Cardiac fibroblast (primary cell): ENCODE data around the gene JAG2.

Source experiments
- DNase-seq, 2 donors: peaks; one replicate each; pipeline versions ENCODE4 v3.0.0 to v3.0.0-alpha.2; 2010; ENCODE audit warnings: low read depth in 2 of 2
- H3K4me3 ChIP-seq, 2 donors: replicated peaks in 1 of 2; 1 replicate in 1 of 2; 2 replicates in 1 of 2; pipeline ENCODE4 v1.5.1; 2011; ENCODE audit warnings: low read depth in 2 of 2, low read length in 2 of 2, mild to moderate bottlenecking in 2 of 2, moderate library complexity in 1 of 2
- TF ChIP-seq, protein P1 (sequence below): IDR thresholded peaks from one replicate; pipeline ENCODE4 v1.5.1; 2011; ENCODE audit warnings: low read depth, mild to moderate bottlenecking, low read length, inconsistent platforms

JAG2 gene

DNA sequence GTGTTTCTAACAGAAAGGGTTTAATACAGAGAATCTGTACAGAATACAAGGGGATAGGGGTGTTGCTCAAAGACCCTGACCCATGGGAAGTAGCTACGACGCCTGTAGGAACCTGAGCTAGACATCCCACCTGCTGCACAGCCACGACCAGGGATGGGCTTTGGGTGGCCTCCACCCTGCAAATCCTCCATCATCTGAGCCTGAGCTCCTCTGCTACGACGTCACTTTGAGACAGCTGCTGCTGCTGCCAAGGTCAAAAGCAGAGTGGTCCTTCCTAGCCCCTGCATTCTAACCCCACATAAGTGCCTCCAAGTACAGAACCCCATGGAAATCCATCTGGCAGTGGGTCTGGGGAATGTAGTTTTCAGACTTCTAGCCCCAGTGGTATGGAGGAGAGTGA lies 43.8 kb downstream of the JAG2 start:
- TF ChIP-seq, protein P1, sequence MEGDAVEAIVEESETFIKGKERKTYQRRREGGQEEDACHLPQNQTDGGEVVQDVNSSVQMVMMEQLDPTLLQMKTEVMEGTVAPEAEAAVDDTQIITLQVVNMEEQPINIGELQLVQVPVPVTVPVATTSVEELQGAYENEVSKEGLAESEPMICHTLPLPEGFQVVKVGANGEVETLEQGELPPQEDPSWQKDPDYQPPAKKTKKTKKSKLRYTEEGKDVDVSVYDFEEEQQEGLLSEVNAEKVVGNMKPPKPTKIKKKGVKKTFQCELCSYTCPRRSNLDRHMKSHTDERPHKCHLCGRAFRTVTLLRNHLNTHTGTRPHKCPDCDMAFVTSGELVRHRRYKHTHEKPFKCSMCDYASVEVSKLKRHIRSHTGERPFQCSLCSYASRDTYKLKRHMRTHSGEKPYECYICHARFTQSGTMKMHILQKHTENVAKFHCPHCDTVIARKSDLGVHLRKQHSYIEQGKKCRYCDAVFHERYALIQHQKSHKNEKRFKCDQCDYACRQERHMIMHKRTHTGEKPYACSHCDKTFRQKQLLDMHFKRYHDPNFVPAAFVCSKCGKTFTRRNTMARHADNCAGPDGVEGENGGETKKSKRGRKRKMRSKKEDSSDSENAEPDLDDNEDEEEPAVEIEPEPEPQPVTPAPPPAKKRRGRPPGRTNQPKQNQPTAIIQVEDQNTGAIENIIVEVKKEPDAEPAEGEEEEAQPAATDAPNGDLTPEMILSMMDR: no peak
- DNase-seq: no peak
- H3K4me3 ChIP-seq: no peak overlapping the region

- TF ChIP-seq, protein P1: no peak
Measured at GRCh38 chr14:105123981-105124765, 44.4 kb downstream of the JAG2 start.

GRCh38 chr14:105123064-105123665 lies 45.4 kb downstream of the JAG2 start:
- DNase-seq: no peak
- H3K4me3 ChIP-seq: no peak overlapping the region
- TF ChIP-seq, protein P1: no peak

More at GRCh38 chr14:105123981-105124765, 44.4 kb downstream of the JAG2 start:
- H3K4me3 ChIP-seq: no peak overlapping the region
- no peak for DNase-seq

- no peak for DNase-seq
- H3K4me3 ChIP-seq: no peak overlapping the region
- TF ChIP-seq, protein P1: no peak
Measured at GRCh38 chr14:105120056-105120455, 48.5 kb downstream of the JAG2 start.

- H3K4me3 ChIP-seq: no peak overlapping the region
- TF ChIP-seq, protein P1: no peak
- DNase-seq: no peak
Measured at GRCh38 chr14:105119408-105120025, 49.1 kb downstream of the JAG2 start.

- H3K4me3 ChIP-seq: no peak overlapping the region
- DNase-seq: no peak
- TF ChIP-seq, protein P1: no peak
Measured at GRCh38 chr14:105118646-105119407, 49.7 kb downstream of the JAG2 start.
